HG03460 (cell line): Measurements from ENCODE around the gene ANAPC4.

Source experiments
- ATAC-seq: cut with Tn5 transposase; IDR thresholded peaks from one replicate; pipeline ENCODE4 v1.9.1; 2021; ENCODE audit not compliant: unreplicated experiment

ANAPC4 gene

GRCh38 chr4:25430630-25431029, 53.6 kb downstream of the ANAPC4 start:
- ATAC-seq = no peak

GRCh38 chr4:25433966-25434827, 57.1 kb downstream of the ANAPC4 start:
- no peak for ATAC-seq

GRCh38 chr4:25437926-25438325, 60.9 kb downstream of the ANAPC4 start:
- ATAC-seq = no peak

GRCh38 chr4:25439918-25440477, 62.9 kb downstream of the ANAPC4 start:
- peak; percentile 89 for ATAC-seq

DNA sequence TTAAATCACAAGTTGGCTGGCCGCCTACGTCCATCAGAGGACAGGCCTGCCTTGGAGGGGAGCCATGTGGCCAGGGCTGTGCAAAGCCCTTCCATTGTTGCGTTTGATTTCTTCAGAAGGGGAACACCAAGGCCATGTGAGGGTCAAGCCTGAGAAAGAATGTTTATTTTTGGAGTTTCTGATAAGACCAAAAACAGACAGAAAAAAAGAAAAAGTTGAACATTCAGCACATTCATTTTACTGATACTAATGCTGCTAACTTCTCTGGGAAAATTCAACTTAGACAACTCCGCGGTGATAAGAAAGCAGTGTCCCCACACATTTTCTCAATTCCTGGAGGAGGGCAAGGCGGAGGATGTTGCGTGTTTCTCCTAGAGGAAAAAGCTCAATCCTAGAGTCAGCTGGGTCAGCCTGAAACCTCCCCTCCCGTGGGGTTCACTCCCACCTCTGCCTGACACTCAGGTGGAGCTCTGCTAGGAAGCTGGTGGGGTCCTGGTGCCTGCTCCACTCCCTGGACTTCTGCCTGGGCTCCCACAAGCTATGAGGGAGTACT, 63.5 kb downstream of the ANAPC4 start:
- ATAC-seq = no peak

- ATAC-seq = no peak
Observed at GRCh38 chr4:25441519-25442117, 64.6 kb downstream of the ANAPC4 start.

GRCh38 chr4:25442863-25443307, 65.8 kb downstream of the ANAPC4 start:
- no peak for ATAC-seq

DNA sequence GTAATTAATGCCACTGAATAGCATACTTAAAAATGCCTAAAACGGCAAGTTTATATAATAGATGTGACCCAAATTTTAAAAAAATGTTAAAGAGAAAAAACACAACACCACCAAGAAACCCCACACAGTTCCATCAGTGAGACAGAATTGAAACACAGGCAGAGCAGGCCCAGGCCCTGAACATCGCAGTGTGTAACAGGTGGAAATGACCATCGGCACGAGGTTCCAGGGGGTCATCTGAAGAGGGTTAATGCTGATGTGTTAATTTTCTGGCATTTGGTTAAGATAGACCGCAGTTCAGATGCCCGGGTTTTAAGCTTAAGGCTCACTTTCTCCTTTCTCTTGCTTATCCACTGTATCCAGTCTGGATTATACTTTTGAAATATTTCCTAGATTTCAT, 66.8 kb downstream of the ANAPC4 start:
- ATAC-seq = no peak

DNA sequence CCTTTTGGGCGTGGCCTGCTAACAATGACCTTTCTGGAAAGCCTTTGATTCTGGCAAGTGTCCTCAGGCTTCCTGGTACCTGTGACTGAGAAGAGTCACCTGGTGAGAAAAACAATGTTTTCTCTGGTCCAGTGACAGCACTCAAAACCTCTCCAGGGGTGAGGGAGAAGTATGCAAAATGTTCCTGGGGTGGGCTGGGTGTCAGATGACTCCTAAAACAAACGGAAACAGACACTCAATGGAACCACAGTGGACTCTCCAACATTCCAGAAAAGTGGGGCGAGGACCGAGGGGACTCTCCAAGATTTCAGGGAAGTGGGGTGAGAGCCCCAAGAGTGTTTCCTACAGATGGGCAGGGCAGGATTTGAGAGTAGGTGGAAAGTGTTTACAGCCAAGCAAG, 69.5 kb downstream of the ANAPC4 start:
- ATAC-seq = no peak

GRCh38 chr4:25448379-25449109, 71.5 kb downstream of the ANAPC4 start:
- ATAC-seq = no peak

DNA sequence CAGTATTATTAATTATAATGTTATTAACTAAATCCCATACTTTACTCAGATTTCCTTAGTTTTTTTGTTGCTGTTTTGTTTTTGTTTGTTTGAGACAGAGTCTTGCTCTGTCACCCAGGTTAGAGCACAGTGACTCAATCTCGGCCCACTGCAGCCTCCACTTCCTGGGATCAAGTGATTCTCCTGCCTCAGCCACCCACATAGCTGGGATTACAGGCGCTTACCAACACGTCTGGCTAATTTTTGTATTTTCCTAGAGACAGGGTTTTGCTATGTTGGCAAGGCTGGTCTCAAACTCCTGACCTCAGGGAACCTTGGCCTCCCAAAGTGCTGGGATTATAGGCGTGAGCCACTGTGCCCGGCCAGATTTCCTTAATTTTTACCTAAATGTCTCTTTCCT, 72.2 kb downstream of the ANAPC4 start:
- ATAC-seq = no peak

- ATAC-seq = no peak
Observed at GRCh38 chr4:25449688-25450087, 72.6 kb downstream of the ANAPC4 start.

DNA sequence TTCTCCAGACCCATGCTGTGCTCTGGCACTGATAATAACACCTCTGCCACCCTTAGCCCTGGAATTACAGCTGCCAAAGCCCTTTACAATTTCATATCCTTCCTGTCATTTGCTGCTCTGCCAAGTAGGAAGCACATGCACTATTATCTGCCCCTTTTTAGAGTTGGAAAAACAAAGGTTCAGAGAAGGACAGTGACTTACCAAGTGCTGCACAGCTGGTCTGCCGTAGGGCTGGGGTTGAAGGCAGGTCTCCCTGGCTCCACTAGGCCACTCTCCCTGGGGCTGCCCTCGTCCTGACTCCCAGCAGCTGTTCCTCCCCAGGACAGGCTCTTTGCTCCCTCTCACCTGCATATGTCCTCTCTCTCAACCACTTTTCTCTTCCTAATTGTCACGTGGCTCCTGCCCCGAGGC, 73.4 kb downstream of the ANAPC4 start:
- no peak for ATAC-seq

GRCh38 chr4:25451676-25452075, 74.6 kb downstream of the ANAPC4 start:
- no peak for ATAC-seq

DNA sequence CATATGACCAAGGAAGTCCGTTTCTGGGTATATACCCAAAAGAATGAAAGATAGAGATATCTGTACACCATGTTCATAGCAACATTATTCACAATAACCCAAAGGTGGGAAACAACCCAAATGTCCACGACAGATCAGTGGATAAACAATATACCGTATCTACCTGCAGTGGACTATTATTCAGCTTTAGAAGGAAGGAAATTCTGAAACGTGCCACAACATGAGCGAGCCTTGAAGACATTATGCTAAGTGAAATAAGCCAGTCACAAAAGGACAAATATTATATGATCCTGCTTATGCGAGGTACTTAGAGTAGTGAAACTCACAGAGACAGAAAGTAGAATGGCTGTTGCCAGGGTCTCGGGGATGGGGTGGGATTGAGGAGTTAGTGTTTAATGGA, 75.0 kb downstream of the ANAPC4 start:
- ATAC-seq = no peak

GRCh38 chr4:25454476-25454875, 77.4 kb downstream of the ANAPC4 start:
- no peak for ATAC-seq

DNA sequence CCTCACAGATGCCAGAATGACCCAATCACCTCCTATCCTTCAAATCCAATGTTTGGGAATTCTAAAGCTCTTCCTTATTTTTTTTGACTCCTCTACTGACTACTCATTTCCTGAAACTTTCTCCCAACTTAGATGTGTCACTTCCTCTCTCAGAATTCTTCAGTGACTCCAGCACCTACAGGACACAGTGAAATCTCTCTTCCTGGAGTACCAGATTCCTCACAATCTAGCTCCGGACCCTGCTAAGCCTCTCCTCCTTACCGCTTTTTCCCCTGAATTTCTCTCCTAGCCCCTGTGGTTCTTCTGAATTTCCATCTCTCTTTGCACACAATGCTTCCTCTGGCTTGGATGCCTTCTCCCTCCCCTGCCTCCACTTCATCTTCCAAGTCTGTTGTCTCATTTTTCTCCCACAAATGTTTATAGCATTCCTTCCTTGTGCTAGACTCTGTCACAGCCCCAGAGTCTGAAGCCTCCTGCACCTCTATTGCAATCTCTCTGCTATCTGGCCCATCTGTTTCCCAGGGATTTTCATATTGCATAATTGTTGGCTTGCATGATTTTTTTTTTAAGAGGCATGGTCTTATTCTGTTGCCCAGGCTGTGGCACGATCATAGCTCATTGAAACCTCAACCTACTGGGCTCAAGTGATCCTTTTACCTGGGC, 80.1 kb downstream of the ANAPC4 start:
- no peak for ATAC-seq

- no peak for ATAC-seq
Observed at GRCh38 chr4:25466966-25467697, 90.1 kb downstream of the ANAPC4 start.

GRCh38 chr4:25467843-25468242, 90.8 kb downstream of the ANAPC4 start:
- ATAC-seq = no peak
